GM12878 (cell line): ENCODE data around the gene SOST. TPM values are rescaled to one million over a fixed set of nuclear protein-coding genes. Genes with fewer than 3 reads are reported as not detected.
A peak's percentile ranks its signal among the peaks of the same experiment; 100 is the strongest.

Experiments used
- ATAC-seq: fragments of 200-7000 bp; cut with Tn5 transposase; 3 replicates; pipeline ENCODE4 v1.9.1; 2020; ENCODE audit warnings: mild to moderate bottlenecking, moderate library complexity
- BruUV-seq: library from RNA; stranded (reverse); fragments of 400-500 nt; replicated peaks from 2 replicates; lab custom pipeline; 2021; lab: Mats Ljungman, UMichigan
- CTCF ChIA-PET: fragments of 300-600 bp; sonication (Branson Sonifier 250); formaldehyde crosslinking; extraction: SDS; loops from one replicate; lab custom pipeline; 2021; ENCODE audit warnings: inconsistent platforms; lab: Yijun Ruan, JAX
- POLR2A ChIA-PET: fragments of 350-600 bp; formaldehyde crosslinking; extraction: SDS; loops from one replicate; lab custom pipeline; 2021; ENCODE audit warnings: inconsistent platforms; lab: Charles Lee
- RAD21 ChIA-PET: fragments of 300-600 bp; sonication (Branson Sonifier 250); formaldehyde crosslinking; loops from one replicate; lab custom pipeline; 2023; ENCODE audit warnings: antibody characterized with exemption; ENCODE audit not compliant: unreplicated experiment; lab: Charles Lee
- SMC1A ChIA-PET: fragments of 300-600 bp; sonication (Branson Sonifier 250); formaldehyde crosslinking; loops from one replicate; lab custom pipeline; 2023; ENCODE audit not compliant: unreplicated experiment, uncharacterized antibody; lab: Charles Lee
- DNase-seq: peaks from one replicate; pipeline ENCODE4 v3.0.0-alpha.2; 2011; ENCODE audit warnings: low read depth, low spot score
- FAIRE-seq: peaks from 3 replicates; lab custom pipeline; 2011; peaks lifted over from hg19 to GRCh38; lab: Jason Lieb, UNC
- H2AFZ ChIP-seq: 2 replicates; pipeline ENCODE4 v1.6.0; 2011; ENCODE audit warnings: low read depth, low read length, control low read depth; ENCODE audit not compliant: control insufficient read depth
- H3K27ac ChIP-seq: 2 replicates; pipeline ENCODE4 v1.5.1; 2011; ENCODE audit warnings: control low read depth; ENCODE audit not compliant: control insufficient read depth, insufficient read depth
- H3K27me3 ChIP-seq, 2 experiments: replicated peaks in 1 of 2; 2 replicates each; pipeline versions ENCODE4 v1.6.0 to v1.6.1; 2011; ENCODE audit warnings: low read length in 1 of 2; ENCODE audit not compliant: control insufficient read depth in 2 of 2, insufficient read depth in 2 of 2
- H3K36me3 ChIP-seq, 2 experiments: 2 replicates each; pipeline ENCODE4 v1.5.1; 2011; ENCODE audit warnings: low read length in 1 of 2; ENCODE audit not compliant: control insufficient read depth in 2 of 2, insufficient read depth in 2 of 2
- H3K4me1 ChIP-seq: 2 replicates; pipeline ENCODE4 v1.6.1; 2011; ENCODE audit warnings: mild to moderate bottlenecking, low read length, moderate library complexity, mixed read lengths; ENCODE audit not compliant: control insufficient read depth, insufficient read depth
- H3K4me2 ChIP-seq: 2 replicates; pipeline ENCODE4 v1.6.0; 2011; ENCODE audit warnings: control low read depth; ENCODE audit not compliant: control insufficient read depth, insufficient read depth
- H3K4me3 ChIP-seq: fragments of 200-600 bp; sonication (generic); 2 replicates; pipeline ENCODE4 v1.5.1; 2016
- H3K79me2 ChIP-seq: 2 replicates; pipeline ENCODE4 v1.6.0; 2011; ENCODE audit warnings: low read length; ENCODE audit not compliant: control insufficient read depth, insufficient read depth
- H3K9ac ChIP-seq: 2 replicates; pipeline ENCODE4 v1.8.0; 2011; ENCODE audit warnings: low read length, control low read depth, mixed read lengths; ENCODE audit not compliant: control insufficient read depth, insufficient read depth
- H3K9me3 ChIP-seq: replicated peaks from 3 replicates; pipeline ENCODE4 v1.5.1; 2011; ENCODE audit warnings: mild to moderate bottlenecking, low read length; ENCODE audit not compliant: control insufficient read depth, insufficient read depth
- H4K20me1 ChIP-seq: 2 replicates; pipeline ENCODE4 v1.6.0; 2011; ENCODE audit not compliant: control insufficient read depth, insufficient read depth
- BACH1 ChIP-seq: fragments of 450-650 bp; IDR thresholded peaks from 2 replicates; pipeline ENCODE4 v1.6.1; 2017; ENCODE audit warnings: mild to moderate bottlenecking, borderline replicate concordance
- CHD2 ChIP-seq: IDR thresholded peaks from 2 replicates; pipeline ENCODE4 v1.6.1; 2011; ENCODE audit warnings: low read depth, low read length, improper control_type of control experiment, borderline replicate concordance
- CTCF ChIP-seq, 3 experiments: IDR thresholded peaks in 2 of 3; conservative IDR thresholded peaks in 1 of 3; 2 replicates each; pipeline ENCODE4 v1.5.1; 2011; ENCODE audit warnings: low read depth in 3 of 3, low read length in 3 of 3, mild to moderate bottlenecking in 3 of 3, control low read depth in 2 of 3, moderate library complexity in 2 of 3, inconsistent platforms in 1 of 3, mixed read lengths in 1 of 3; ENCODE audit not compliant: control insufficient read depth in 2 of 3, insufficient read depth in 1 of 3; ENCODE audit errors: extremely low read depth in 1 of 3
- EZH2 ChIP-seq: IDR thresholded peaks from 2 replicates; pipeline ENCODE4 v1.6.1; 2012; ENCODE audit warnings: low read depth, mild to moderate bottlenecking, control low read depth, inconsistent platforms, low read length, borderline replicate concordance; ENCODE audit not compliant: control insufficient read depth
- IKZF1 ChIP-seq: fragments of 450-650 bp; conservative IDR thresholded peaks from 2 replicates; pipeline ENCODE4 v1.6.1; 2017; ENCODE audit warnings: antibody characterized with exemption, mild to moderate bottlenecking
- LARP7 ChIP-seq: fragments of 450-650 bp; IDR thresholded peaks from 2 replicates; pipeline ENCODE4 v1.6.1; 2017; ENCODE audit warnings: mild to moderate bottlenecking
- NR2C2 ChIP-seq: IDR thresholded peaks from 2 replicates; pipeline ENCODE4 v1.6.1; 2011; ENCODE audit warnings: borderline replicate concordance, low read depth; ENCODE audit not compliant: control insufficient read depth, insufficient read length
- REST ChIP-seq: IDR thresholded peaks from 2 replicates; pipeline ENCODE4 v1.6.1; 2012; ENCODE audit warnings: mild to moderate bottlenecking, low read depth, low read length
- ZNF384 ChIP-seq: IDR thresholded peaks from 2 replicates; pipeline ENCODE4 v1.6.1; 2012; ENCODE audit warnings: low read depth, mild to moderate bottlenecking, low read length, improper control_type of control experiment, borderline replicate concordance
- WGBS: methylation state at CpG from one replicate; pipeline ENCODE4 v1.1.6; 2016; ENCODE audit warnings: low lambda C conversion rate; ENCODE audit not compliant: insufficient replicate concordance, insufficient coverage; ENCODE audit errors: missing lambda C conversion rate; 5-methylcytosine and 5-hydroxymethylcytosine counted together
- in situ Hi-C: fragments of 300-500 bp; cut with MboI; formaldehyde crosslinking; loops from 9 replicates; pipeline ENCODE4 v1.14.3; 2018; ENCODE audit warnings: mixed read lengths
- intact Hi-C: fragments of 100-400 bp; cut with micrococcal nuclease; formaldehyde crosslinking; loops from one replicate; pipeline ENCODE4 v1.14.2; 2022; ENCODE audit not compliant: unreplicated experiment
- polyA plus RNA-seq, 11 experiments: library from polyadenylated mRNA; depleted of rRNA in 4 of 11; unstranded in 6 of 11; stranded (reverse) in 5 of 11; fragments of >200 nt; fragmentation: Nextera tagmentation in 4 of 11; fragmentation: Illumina TruSeq in 1 of 11; extraction: Ambion mirVana in 4 of 11; extraction: Trizol in 1 of 11; gene quantifications; 1 replicate in 1 of 11; 2 replicates in 10 of 11; pipeline versions ENCODE4 v1.2.1 to v1.2.3, GENCODE V29; 2011 to 2016; ENCODE audit warnings: inconsistent platforms in 2 of 11, missing spikeins in 2 of 11, low read depth in 1 of 11
- total RNA-seq, 4 experiments: library from RNA; depleted of rRNA in 3 of 4; stranded (reverse); fragments of >200 nt in 3 of 4; fragmentation: Illumina TruSeq in 1 of 4; extraction: Trizol in 1 of 4; gene quantifications; 2 replicates each; pipeline versions ENCODE4 v1.2.1 to v1.2.3, GENCODE V29; 2013 to 2021

SOST gene
- total and polyA plus RNA-seq, 10 of the 15 experiments (the other 5 are each of a cell fraction or from before 2014, with no cell fraction given) = not detected

DNA sequence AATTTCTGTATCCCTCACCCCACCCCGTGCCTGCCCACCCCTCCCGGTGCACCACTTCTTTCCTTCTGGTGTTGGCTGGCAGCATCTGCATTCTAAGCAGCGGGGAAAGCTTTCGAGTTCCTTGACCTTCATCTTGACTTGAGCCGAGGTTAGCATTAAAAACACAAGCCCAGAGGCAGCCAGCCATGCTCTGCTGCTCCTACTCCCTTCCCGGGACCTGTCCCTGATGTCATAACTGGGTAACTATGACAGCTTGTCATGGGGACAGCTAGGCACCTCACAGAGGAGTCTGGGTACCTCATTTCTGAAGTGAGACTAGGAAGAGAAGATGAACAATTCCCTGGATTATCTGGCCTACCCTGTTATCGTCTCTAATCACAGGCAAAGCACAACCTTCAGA is 21.5 kb upstream of the SOST start, which contains the start of gene CFAP97D1 (continued):
- TF ChIP-seq REST (no peak), CHD2 (no peak), BACH1 (no peak)

DNA sequence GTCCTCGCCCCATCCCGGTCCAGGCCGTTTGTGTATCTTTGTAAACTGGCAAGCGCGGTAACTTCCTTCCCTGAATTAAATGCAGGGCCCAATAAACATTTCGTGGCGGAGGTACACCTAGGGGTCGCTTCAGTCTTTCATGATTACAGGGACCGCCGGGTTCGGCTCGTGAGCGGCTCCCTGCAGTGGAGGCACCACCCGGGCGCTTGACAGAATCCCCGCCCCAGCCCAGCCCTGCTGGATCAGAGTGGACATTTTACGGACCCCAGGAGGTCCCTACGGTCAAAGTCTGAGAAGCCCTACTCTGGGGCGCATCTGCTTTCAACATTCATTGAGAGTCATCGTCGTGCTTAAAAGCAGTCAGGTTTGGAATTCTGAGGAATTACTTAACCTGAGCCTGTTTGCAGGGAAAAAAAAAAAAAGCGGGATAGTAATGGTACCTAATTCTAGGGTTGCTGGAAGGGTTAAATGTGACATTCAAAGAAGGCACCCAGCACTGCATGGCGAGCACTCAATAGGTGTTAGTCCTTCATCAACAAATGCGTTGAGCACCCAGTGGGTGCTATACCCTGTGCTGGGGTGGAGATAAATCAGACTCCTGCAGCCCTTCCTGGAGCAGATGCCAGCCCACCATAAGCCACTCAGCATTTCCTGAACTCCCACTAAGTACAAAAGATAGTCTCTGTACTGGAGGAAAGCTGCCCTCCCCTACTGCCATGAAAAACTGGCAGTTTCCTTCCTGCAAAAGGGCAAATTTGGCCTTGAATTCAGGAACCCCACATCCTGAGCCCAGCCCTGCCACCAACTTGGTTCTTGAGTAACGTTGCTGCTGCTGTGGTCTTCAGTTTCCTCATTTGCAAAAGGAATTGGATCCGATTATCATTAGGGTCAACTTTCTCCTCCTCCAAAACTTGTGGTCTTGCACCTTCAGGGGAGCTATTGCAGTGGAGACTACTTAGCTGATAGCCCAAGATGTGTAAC is 20.8 kb upstream of the SOST start:
- H3K9ac ChIP-seq = peak overlapping the region; percentile 73; the same call in 1 of the 2 replicates
- ChIA-PET POLR2A (no interaction called here), CTCF (interaction anchor here (0.5 to 1.6 kb wide), 5 partner anchors 12 to 202 kb away, joined by 3 to 4 read pairs (median 3); no protein-coding TSS in a partner anchor), SMC1A (interaction anchor here (1.2 to 1.4 kb wide), 2 partner anchors 13 to 67 kb away, joined by 3 to 4 read pairs; partner anchors contain the start of gene CD300LG), RAD21 (interaction anchor here (0.6 kb wide), 1 partner anchor 206 kb away, joined by 3 read pairs; no protein-coding TSS in a partner anchor)
- H3K4me1 ChIP-seq = no peaks in the 10 kb centered on the region
- BruUV-seq = no TSS peak
- WGBS = 7% methylated on average over 26 of the region's 26 CpGs
- H2AFZ ChIP-seq = peak overlapping the region; percentile 75
- no peaks in the 10 kb centered on the region for H4K20me1 ChIP-seq
- peak overlapping the region; percentile 89; the same call in 1 of the 2 replicates for H3K4me3 ChIP-seq
- no peaks in the 10 kb centered on the region; the same call in 1 of the 2 replicates for H3K79me2 ChIP-seq
- FAIRE-seq (no peak), ATAC-seq (peak; percentile 9; the same call in 2 of the 3 replicates), DNase-seq (no peak)
- H3K4me2 ChIP-seq = peak overlapping the region; percentile 91
- H3K9me3 ChIP-seq = no peaks in the 10 kb centered on the region
- H3K27ac ChIP-seq = no peak overlapping the region
- peaks cover 5 to 12% of the 10 kb centered on the region in 2 experiments; a peak in 2 of 4 replicates for H3K27me3 ChIP-seq
- H3K36me3 ChIP-seq = no peaks in the 10 kb centered on the region
- in situ Hi-C loops = no loop called here
- intact Hi-C loops = loop anchor here (5.0 kb wide), 1 partner anchor 262 kb away; no protein-coding TSS in a partner anchor
- TF ChIP-seq IKZF1 (0 out of 2 replicates have a peak, but pooled peaks have one; percentile 3), CTCF (IDR thresholded peaks at IDR 0.05 in 2 of 3, conservative IDR thresholded peaks at IDR 0.05 in 1 of 3; ENCODE audit: control insufficient read depth in 2 of 3, extremely low read depth in 1 of 3, insufficient read depth in 1 of 3, low read depth in 3 of 3, low read length in 3 of 3) (peak in 1 of 3 experiments; percentile 3; a peak in 1 of 6 replicates), EZH2 (peak; percentile 49; the same call in 1 of the 2 replicates), REST (no peak), ZNF384 (no peak), LARP7 (no peak), NR2C2 (no peak)
